Measurements from ENCODE around the gene ANAPC1.
"Not testable (repeated sequence)": the region's sequence is repeated elsewhere in the genome, so short reads cannot be mapped to it uniquely, and the experiment has no call there.

Gene ANAPC1

DNA sequence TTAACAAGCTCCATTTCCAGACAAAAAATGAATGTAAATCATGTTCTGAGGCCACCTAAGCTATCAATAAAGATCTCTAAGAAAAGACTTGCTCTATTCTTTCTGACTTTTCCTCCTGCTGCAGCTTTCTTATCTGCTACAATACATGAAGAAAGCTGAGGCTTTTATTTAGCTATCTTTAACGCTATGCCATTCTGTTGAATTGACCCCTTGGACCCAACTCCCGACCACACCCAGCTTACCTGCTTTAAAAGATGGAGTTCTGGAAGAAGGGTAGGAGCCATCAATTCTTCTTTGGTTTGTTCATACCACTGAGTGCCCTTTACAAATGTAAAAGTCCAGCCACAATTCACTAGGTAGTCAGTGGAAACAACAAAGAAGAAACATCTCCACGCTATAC lies 99.9 kb downstream of the ANAPC1 start:
- not testable (repeated sequence) for DNase-seq

DNA sequence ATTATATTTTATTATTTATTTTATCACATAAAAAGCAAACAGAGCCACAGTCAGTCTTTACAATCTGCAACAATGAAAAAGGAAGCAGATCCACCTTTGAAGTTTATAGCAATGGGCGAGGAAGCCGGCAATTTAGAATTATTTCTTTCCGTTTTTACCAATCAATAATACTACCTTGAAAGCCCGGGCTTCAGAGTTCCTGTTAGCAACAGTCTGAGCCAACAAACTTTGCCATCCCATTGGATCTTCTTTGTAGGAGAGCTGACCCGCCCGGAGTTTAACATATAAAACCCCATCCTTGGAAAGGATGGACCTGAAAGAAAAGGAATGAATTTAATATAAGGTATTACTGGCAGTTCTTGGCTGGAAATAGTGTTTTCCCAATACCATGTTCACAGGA lies 101.8 kb downstream of the ANAPC1 start:
- not testable (repeated sequence) for DNase-seq

DNA sequence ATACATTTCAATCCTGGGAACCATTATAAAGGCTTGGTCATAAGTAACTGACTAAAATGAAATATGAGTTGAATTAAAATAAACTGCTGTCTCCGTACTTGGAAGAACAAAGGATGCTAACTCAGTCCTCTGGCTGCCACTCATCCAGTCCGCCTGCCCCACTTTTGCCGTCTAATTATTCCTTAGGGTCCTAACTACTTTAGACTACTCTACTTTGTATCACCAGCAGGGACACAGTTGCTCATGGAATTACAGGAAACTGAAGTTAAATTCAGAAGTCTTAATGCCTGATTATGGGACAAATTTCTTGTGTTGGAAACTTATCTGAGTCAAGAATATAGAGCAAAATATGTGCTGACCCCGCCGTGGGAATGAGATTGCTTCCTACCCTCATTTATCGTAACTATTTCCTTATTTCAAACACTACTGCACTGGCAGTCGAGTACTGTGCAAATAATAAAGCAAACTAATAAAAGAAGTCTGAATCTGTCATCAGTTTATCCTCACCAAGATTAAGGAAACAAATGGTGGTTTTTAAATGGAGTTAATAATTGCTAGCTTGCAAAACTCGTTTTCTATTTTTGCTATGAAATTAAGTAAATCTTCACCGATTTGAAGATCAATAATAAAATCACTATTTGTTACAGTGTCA lies 102.4 kb downstream of the ANAPC1 start:
- DNase-seq, result not testable (repeated sequence)

DNA sequence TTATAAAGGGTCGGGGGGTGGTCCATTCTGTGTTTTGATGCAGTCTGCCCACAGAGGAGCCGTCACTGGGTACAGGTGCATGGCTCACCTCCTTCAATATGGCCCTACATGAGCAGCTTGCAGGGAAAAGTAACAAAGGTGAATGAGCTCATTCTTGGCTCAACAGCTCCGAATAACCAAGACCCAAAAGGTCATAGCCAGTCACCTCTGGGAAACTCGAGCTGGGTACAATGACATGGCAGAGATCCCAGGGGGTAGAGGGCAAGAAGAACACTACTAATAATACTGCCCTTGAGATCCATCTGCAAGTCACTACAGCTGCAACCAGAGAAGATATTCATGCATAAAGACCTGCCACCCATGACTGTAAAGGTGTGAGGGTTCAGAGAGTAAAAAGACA lies 106.8 kb downstream of the ANAPC1 start:
- not testable (repeated sequence) for DNase-seq

DNA sequence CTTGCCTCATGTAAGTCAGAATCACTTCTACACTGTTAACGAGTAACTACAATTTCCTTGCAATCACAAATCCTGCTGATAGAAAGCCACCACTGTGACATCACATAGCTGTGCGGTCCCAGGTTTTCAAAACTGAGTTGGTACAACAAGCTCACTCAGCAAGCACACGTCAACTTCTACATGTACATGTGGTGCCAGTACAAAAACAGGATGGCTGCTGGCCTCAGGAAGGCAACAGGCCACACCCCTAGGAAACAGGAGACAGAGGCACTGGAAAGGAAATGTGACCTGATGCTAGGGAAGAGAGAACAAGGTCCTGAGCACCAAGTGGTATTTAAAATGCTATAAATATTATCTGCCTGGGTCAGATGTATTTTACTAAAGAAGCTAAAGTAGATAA lies 107.7 kb downstream of the ANAPC1 start:
- not testable (repeated sequence) for DNase-seq

DNA sequence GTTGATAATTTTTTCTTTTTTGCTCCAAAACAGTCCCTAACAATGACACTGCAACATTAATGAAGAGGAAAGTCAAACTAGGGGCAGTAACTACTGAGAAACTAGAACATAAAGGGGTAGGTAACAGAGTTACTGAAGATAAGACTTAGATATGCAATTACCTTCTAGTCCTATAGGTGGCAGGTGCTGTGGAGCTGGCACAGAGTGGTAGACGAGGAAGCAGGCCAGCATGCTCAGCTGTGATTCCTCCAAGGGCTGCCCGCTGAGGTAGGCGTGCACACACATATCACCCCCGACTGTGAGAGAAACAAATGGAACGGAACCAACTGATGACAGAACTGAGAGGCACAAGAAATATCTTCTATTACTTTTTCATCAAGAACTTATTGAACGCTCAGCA lies 111.8 kb downstream of the ANAPC1 start:
- not testable (repeated sequence) for DNase-seq

DNA sequence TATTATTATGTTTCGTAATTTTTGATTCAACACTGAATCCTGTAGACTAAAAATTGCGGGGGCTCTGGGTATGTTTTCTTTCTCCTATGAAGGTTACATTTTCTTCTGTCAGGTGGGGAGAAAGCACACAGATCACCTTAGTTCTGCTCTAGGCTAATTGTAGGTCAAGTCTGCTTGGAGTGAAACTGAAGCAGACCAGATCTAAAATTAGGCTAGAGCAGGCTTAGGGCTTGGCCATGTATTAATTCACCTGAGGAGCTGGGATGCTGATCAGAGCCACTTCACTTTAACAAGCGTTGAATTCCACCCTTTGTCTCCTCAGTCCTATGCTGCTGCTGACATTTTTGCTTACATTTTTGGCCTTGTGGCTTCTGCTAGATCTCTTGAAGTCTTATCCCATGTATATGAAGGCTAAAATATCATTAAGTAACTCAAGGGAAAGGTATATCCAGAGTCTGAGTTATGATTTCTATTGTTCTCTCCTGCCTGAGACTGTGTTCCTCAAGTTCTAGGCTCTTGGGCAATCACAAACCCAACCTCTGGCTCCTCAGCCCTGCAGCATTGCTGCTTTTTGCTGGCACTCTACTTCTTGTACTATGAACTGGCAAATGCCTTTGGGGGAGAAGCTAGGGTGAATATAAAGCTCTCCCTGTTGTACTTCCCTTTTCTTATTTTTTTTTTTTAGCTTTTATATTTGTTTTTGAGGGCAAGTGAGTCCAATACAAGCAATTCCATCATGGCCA lies 112.9 kb downstream of the ANAPC1 start:
- not testable (repeated sequence) for DNase-seq

DNA sequence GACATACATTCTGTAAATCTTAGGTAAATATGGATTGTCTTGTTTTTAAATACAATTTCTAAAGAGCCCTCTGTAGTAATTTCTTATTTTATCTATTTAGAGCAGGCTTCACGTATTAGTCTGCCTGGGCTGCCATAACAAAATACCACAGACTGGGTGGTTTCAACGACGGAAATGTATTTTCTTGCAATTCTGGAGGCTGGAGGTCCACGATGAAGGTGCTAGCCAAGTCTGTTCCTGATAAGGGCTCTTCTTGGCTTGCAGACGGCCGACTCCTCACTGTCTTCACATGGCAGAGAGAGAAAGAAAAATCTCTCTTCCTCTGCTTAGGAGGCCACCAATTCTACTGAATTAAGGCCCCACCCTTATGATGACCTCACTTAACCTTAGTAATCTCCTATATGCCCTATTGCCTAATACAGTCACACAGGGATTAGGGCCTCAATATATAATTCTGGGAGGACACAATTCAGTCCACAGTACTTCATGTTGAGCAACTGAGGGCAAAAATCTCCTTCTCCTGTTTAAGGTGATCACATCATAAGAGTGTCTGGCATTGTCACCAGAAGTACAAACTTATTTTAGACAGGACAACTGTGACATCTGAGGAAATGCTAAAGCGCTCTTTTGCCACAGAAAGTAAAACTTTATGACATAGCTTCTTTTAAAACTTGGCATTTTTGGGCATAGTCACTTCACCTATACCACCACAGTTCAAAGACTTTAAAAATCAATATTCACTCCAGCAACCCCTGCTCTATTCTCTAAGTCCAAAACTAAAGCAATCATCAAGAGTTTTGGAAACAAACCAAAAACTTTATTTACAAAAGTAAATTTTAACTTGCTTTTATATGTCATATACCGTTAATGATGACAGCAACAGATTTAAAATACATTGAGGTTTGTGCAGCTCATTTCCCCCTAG lies 115.5 kb downstream of the ANAPC1 start:
- DNase-seq, result not testable (repeated sequence)

DNA sequence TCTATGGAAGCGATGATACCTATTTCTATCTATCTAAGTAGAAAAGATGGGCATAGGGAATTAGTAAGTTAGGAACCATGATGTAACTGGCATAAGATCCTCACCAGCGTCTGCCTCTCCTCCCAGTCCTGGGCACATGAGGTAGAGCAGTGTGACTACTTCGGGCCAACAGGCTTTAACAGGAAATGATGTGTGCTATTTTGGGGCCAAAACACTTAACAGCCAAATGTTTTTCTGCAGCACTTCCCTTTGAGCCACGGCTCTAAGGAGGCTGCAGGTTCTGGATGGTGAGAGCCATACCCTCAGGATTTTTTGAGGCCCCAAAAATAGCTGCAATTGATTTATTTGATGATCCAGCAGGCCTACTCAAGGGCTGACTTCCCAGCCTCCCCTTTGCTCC lies 116.9 kb downstream of the ANAPC1 start:
- not testable (repeated sequence) for DNase-seq

DNA sequence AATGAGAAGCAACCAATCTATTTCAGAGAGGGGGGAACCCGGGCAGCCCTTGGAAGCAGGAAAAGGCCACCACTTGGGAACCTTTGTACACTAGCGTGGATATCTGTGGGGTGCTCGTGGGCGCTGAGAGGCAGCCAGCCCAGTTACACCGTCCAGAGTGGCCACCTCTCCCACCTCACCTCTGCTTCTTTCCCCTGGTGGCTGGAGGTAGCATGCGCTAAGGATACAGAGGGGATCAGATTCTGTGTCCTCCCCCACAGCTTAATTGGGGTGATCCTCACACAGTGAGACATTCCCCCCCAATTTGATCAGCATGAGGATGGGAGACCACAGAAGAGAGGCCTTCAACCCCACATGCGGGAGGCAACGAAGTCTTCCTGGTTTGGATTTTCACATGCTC lies 117.7 kb downstream of the ANAPC1 start:
- not testable (repeated sequence) for DNase-seq

DNA sequence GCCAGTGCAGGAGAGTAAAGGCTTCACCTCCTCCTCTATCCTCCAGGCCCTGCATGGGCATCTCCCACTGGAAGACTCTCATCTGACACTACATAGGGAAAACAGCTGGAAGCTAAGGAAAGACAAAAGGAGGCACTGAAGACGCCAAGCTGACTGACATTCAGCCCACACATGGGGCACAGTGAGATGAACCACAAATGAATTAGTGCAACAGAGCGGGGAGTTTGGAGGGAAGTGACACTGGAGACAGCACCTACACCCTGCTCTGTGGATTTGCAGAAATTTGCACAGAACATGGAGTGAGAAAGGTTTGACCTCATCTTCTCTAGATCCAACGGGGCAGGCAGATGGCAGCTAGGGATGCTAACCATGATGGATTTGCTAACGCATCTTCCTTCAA lies 119.8 kb downstream of the ANAPC1 start:
- not testable (repeated sequence) for DNase-seq

DNA sequence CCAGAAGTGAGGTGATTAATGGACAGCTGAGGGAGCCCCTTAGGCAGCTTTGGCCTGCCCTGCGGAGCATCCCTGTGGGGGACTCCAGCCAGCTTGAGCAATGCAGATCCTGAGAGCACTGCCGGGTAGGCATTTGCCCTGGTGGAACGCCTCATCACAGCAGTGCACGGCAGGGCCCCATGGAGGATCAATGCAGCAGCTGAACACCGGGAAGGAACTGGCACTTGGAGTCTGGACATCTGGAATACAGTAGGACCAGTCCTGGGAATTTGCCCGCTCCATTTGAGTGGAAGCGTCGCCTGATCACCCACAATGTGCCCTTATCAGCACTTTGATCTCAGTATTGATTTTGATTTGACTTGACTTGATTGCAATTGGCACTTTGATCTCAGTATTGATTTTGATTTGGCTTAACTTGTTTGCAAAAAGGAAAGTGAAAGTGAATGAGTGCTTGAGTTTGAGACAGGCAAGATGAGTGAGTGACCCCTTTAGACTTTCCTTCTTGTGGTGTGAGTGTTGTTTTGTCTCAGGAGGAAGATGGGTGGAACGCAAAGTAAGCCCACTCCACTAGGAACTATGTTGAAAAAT lies 123.2 kb downstream of the ANAPC1 start:
- not testable (repeated sequence) for DNase-seq

DNA sequence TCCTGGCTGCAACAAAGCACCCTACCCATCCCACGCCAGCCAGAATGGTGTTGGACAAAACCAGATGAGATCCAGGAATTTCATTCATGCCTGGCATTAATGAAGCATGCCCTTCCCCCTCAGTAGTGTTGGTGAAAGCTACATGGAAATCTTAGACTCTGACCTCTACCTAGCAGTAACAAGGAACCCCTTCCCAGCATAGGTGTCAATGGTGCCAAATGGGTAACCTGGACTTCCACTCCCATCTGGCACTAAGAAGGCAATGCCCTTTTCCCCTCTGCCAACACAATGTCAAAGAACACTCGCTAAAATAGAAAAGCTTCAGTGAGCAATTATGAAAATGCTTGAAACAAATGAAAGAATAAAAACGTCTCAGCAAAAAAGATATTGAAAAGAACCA lies 131.5 kb downstream of the ANAPC1 start:
- not testable (repeated sequence) for DNase-seq

DNA sequence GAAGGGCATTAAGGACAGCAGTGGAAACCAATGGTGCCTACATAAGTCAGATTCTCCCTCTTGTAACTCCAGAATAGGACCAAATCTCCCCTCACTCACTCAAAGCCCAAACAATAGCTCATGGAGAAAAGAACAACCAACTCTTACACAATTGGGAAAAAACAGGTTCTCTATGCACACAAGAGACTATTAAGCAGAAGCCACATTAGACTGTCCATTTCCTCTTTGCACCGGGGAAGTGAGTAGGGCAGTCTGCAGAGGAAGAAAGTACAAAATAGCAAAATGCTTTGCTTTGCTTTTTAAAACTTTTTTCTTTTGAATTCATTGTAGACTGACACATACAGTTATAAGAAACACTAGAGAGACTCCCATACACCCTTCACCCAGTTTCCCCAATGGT lies 133.4 kb downstream of the ANAPC1 start:
- DNase-seq, result not testable (repeated sequence)

DNA sequence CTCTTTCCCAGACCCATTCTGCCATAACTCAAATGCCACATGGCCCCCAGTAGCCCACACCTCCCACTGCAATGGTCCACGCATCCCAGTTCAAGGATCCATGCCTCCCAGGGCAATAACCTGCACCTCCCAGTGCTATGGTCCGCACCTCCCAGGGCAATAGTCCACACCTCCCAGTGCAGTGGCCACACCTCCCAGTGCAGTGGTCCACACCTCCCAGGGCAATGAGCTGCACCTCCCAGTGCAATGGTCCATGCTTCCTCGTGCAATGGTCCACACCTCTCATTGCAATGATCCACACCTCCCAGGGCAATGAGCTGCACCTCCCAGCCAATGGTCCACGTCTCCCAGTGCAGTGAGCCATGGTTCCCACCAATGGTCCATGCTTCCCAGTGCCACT lies 135.6 kb downstream of the ANAPC1 start:
- not testable (repeated sequence) for DNase-seq

DNA sequence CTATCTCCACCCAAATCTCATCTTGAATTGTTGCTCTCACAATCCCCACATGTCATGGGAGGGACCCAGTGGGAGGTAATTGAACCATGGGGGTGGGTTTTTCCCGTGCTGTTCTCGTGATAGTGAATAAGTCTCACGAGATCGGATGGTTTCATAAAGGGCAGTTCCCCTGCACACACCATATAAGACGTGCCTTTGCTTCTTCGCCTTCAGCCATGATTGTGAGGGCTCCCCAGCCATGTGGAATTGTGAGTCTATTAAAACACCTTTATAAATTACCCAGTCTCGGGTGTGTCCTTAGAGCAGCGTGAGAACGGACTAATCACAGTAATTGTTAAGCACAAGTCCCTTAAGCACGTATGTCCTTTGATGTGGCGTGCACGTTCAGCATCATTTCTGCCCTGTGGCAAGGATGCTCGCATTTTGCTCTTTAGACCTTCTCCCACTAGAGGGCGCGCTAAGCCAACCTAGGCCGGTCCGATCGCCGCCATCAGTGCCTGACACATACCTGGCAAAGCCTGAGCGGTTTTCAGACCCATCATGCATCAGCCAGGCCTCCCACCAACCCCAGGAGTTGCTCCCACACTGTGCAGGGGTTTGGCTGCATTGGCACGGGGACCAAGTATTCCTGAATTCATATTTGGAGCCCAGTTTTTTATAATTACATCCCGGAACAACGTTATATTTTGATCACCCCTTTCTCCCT lies 136.4 kb downstream of the ANAPC1 start:
- DNase-seq, result not testable (repeated sequence)

DNA sequence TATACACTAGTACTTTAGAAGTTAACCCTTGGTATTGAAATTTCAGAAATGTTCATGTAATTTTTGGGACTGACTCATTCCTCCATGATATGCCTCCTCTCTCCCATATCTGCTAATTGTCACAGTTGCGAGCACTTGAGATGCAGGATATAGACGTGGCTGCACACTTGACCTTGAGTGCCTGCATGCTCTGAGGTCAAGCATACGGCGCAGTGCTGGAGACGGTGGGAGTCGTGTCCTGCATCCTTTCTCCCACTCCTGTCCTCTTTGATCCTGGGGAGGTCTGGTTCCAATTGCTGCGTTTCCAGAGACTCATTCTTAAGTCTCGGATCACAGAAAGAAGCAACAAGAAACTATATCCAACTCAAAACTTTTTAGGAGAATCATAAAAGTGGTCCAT lies 139.2 kb downstream of the ANAPC1 start:
- not testable (repeated sequence) for DNase-seq

DNA sequence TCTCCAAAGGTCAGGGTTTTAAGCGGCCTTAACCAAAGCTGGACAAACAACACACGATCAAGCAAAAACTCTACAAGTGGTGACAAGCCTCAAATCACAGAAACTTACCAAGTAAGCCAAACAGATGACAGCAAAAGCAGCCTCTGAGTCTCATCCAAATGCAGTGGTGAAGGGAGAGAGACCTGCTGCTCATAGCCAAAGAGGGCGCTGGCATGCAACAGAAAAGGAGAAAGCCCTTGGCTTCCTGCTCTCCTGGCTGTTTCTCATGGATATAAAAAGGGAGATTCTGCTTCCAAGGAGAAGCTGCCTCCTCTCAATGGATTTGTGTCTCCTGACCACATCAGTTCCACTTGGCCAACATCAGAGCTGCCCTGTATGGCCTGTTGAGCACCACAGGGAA lies 142.5 kb downstream of the ANAPC1 start:
- DNase-seq, result not testable (repeated sequence)

DNA sequence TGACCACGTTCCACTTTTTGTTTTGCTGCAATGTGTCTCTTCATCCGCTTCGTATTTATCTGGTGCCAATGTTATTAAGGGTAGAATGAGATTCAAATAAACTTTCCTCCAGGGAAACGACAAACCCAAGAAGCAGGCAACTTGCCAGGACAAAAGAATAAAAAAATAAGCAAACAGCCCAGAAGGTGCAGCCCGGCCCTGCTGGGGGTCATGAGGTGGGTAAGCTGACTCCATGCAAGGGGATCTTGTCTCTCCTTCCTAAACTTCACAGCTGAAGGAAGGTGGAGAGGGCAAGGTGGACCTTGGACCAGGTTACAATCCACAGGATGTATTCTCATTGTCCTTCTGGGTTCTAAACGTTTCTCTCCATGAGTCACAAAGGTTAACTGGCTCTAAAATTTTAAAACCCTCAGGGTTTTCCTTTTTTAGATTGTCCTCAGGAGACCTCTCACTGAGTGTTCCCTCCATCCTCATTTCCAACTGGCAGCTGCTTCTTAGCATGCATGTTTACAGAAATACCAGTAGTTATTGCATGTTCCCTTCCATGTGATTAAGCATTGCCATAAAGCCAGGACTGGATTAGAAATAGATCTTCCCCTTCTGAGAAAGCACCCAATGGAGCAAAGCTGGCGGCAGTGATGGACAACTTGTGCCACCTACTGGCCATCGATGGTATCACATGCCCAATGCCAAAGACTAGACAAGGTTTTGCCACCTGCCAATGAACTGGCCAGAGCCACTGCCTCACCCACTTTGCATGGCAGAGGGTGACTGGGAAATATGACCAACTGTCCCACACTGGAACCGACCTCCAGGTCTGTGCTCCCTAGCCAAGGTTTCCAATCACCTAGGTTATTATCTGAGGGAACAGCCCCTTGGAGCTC lies 147.9 kb downstream of the ANAPC1 start:
- DNase-seq, result not testable (repeated sequence)

DNA sequence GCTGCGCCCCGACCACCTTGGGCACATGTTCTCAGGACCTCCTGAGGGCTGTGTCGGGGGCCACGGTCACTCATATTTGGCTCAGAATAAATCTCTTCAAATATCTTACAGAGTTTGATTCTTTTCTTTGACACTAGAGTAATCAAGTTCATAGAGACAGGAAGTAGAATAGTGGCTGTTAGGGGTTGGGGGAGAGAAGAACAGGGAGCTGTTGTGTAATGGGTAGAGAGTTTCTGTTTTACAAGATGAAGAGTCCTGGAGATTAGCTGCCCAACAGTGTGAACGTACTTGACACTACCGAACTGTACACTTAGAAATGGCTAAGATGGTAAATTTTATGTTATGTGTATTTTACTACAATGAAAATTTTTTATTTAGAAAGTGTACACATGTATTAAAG lies 148.6 kb downstream of the ANAPC1 start:
- DNase-seq, result not testable (repeated sequence)

DNA sequence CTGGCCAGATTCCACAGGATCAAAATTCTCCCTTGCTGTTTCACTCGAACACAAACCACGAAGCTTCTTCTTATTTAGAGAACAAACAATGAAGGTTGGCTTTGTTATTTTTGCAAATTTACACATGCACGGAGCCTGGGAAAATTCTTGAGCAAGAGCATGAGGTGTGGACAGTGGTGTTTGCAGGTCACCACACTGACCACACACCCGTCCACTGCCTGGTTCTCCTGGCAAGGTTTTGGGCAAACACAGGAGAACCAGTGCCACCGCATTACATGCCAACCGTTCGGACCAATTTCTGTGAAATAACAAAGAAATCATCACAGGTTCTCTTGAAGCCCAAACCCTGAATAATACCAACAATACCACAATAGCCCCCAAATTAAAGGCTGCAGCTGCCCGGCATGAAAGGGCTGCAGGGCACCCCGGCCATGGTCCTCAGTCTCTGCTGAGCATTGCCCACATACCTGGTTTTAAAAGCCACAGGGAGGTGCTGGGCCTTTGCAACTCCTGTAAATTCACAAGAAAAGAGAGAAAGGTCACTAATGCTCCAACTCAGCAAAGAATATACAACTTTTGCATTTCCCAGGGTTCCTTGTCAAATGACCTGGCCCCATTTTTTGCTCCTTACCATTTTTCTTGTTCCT lies 154.1 kb downstream of the ANAPC1 start:
- DNase-seq, result not testable (repeated sequence)

All from NCI-H345 (cell line).